ENCODE data around the gene ITM2B. TPM values are rescaled to one million over a fixed set of nuclear protein-coding genes. Genes with fewer than 3 reads are reported as not detected.
"Not testable (repeated sequence)": the region's sequence is repeated elsewhere in the genome, so short reads cannot be mapped to it uniquely, and the experiment has no call there.

ITM2B gene
- total RNA-seq, 3 donors from 2014 or later: 418 to 517 (median 511) TPM

GRCh38 chr13:48210178-48210577, 22.8 kb upstream of the ITM2B start:
- no peaks in the 10 kb centered on the region for H3K4me1 ChIP-seq (ENCODE audit: low read depth)
- no peak for DNase-seq
- intact Hi-C loops (cut with DNase I, micrococcal nuclease): no loop called here
- TF ChIP-seq CTCF (IDR thresholded peaks at IDR 0.05): no peak
- H3K9me3 ChIP-seq: peaks cover 8% of the 10 kb centered on the region
- no peak for ATAC-seq
- H3K36me3 ChIP-seq (ENCODE audit: low read depth): no peaks in the 10 kb centered on the region
- no peak overlapping the region for H3K4me3 ChIP-seq

- TF ChIP-seq CTCF (IDR thresholded peaks at IDR 0.05): no peak
- intact Hi-C loops (cut with DNase I, micrococcal nuclease): no loop called here
- no peak for ATAC-seq
These were observed 18.4 kb upstream of the ITM2B start for GRCh38 chr13:48214519-48215121.

GRCh38 chr13:48215511-48216203, 17.3 kb upstream of the ITM2B start:
- DNase-seq; H3K36me3 ChIP-seq (ENCODE audit: low read depth); ATAC-seq; H3K9me3 ChIP-seq; H3K4me1 ChIP-seq (ENCODE audit: low read depth); intact Hi-C loops (cut with DNase I, micrococcal nuclease); H3K4me3 ChIP-seq: not testable (repeated sequence)

More at GRCh38 chr13:48214519-48215121, 18.4 kb upstream of the ITM2B start:
- Histone ChIP-seq H3K9me3 (no peaks in the 10 kb centered on the region), H3K36me3 (ENCODE audit: low read depth) (no peaks in the 10 kb centered on the region), H3K4me1 (ENCODE audit: low read depth) (no peaks in the 10 kb centered on the region), H3K4me3 (no peak overlapping the region)
- no peak for DNase-seq

- no peaks in the 10 kb centered on the region for H3K36me3 ChIP-seq (ENCODE audit: low read depth)
- no peak overlapping the region for H3K4me3 ChIP-seq
- TF ChIP-seq CTCF (IDR thresholded peaks at IDR 0.05): no peak
- DNase-seq (no peak), ATAC-seq (no peak)
- no peaks in the 10 kb centered on the region for H3K4me1 ChIP-seq (ENCODE audit: low read depth)
- no peaks in the 10 kb centered on the region for H3K9me3 ChIP-seq
- intact Hi-C loops (cut with DNase I, micrococcal nuclease): no loop called here
These were observed 16.7 kb upstream of the ITM2B start for GRCh38 chr13:48216204-48216711.

- no peak for DNase-seq
- Histone ChIP-seq H3K4me1 (ENCODE audit: low read depth) (no peaks in the 10 kb centered on the region), H3K36me3 (ENCODE audit: low read depth) (no peaks in the 10 kb centered on the region), H3K9me3 (no peaks in the 10 kb centered on the region), H3K4me3 (no peak overlapping the region)
- peak; percentile 7 for ATAC-seq
- intact Hi-C loops (cut with DNase I, micrococcal nuclease): no loop called here
- no peak for TF ChIP-seq CTCF (IDR thresholded peaks at IDR 0.05)
These were observed 12.4 kb upstream of the ITM2B start for GRCh38 chr13:48220592-48220980.

GRCh38 chr13:48220981-48221685, 11.9 kb upstream of the ITM2B start:
- Histone ChIP-seq H3K9me3 (no peaks in the 10 kb centered on the region), H3K4me1 (ENCODE audit: low read depth) (no peaks in the 10 kb centered on the region), H3K36me3 (ENCODE audit: low read depth) (no peaks in the 10 kb centered on the region), H3K4me3 (no peak overlapping the region)
- DNase-seq: no peak
- TF ChIP-seq CTCF (IDR thresholded peaks at IDR 0.05): no peak
- ATAC-seq: peak; percentile 42
- intact Hi-C loops (cut with DNase I, micrococcal nuclease): no loop called here
